OCI-M2 (cell line): Measurements from ENCODE around the gene STEAP1.
"Not testable (repeated sequence)": the region's sequence is repeated elsewhere in the genome, so short reads cannot be mapped to it uniquely, and the experiment has no call there.

Experiments used
- DNase-seq: peaks from one replicate; lab custom pipeline; 2025; ENCODE audit not compliant: unreplicated experiment; lab: John Stamatoyannopoulos, UW

Gene STEAP1

DNA sequence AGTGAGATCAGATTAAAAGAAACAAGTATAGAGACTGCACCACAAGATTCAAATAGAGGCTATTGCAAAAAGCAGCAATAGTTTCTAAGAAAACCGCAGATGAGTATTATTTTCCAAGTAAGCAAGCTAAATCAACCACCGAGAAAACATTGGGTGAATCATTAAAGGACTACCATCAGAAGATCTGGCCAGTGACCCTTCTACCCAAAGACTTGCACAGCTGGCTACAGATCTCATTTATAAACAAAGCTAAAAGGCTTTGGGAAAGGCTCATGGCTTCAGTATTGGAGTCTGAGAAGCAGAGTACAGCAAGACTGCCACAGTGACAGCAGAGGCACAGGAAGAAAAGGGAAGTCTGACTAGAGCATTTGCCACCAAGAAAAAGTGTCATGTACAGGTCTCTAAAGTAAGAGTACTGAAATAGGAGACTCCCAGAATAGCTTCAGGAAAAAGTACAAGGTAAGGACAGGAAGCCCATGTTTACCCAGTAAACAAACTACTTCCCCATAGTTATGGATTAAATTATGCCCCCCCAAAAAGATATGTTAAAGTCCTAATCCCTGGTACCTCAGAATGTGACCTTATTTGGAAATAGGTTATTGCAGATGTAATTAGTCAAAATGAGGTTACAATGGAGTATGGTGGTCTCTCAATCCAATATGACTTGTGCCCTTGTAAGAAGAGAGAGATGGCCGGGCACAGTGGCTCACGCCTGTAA lies 19.0 kb downstream of the STEAP1 start:
- no peak for DNase-seq

DNA sequence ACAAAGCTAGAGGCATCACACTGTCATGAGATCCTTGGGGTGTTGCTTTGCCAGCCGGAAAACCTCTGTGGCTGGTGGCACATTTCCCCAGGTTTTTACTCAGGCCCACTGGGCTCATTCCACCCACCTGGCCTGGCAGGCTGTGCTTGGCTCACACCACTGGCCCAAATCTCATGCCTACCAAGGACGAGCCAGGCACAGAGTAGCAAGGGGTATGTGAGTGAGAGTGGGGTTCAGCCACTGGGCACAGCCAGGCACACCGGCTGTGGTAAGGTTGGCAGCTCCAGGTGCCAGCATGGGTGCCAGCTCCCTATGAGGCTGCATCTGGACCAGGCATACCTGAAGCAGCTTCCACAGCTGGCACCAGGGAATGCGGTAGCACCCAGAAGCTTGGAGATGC lies 21.4 kb downstream of the STEAP1 start:
- DNase-seq, result no peak

DNA sequence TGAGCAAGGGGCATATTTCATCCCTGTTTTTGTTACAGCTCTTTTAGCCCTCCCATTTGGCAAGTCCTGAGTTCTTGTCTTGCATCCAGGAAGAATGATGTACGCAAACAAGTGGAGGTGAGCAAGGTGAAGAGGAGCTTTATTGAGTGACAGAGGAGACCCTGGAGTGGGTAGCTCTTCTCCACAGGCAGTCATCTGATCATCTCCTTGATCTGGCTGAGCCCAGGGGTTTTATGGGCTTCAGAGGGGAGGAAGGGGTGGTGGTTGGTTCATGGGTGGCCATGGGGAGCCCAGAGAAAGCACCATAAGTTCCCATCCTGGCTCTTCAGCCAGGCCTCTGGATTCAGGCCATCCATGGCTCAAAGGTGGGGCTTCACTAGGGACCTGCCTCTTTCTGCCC lies 21.9 kb downstream of the STEAP1 start:
- DNase-seq, result no peak

DNA sequence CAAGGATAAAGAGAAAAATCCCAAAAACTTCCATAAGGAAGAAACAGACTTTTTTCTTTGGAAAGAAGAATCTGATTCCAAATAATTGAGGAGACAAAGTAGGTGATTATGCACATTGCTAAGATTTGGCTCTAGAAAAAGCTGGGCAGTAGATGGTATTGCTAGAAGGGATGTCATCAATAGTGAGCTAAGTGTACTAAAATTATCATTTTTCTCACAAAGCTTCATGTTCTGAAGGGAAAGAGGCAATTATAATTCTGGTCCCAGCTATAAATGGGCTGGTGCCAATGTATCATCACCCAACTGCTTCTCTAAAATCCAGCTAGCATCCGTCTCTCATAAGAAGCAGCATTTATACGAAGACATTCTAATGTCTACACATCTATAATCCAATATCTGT lies 23.9 kb downstream of the STEAP1 start:
- DNase-seq, result no peak

DNA sequence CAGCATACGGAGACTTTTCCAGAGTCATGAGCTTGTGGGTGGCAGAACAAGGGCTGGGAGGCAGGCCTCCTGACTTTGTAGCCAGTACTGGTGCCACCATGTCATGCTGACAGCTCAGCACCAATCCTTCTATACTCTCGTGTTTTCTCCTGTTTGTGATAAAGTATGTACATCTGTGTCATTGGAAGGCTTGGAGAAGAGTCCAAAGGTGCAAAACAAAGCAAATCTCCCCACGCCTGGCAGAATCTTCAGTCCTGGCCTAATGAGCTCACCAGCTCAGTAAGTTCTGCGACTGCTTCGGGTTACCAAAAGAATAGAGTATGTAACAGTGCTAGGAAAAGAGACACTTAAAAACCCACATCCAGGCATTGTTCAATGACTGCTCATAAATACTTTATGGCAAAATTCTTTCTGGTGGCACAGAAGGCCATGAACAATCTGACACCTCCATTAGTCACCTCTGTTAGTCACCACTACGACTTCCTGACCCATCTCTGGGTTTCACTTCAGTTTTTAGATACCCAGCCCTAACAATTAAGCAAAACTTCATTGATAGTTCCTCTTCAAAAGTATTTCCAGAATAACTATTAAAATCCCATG lies 24.5 kb downstream of the STEAP1 start:
- DNase-seq, result no peak

DNA sequence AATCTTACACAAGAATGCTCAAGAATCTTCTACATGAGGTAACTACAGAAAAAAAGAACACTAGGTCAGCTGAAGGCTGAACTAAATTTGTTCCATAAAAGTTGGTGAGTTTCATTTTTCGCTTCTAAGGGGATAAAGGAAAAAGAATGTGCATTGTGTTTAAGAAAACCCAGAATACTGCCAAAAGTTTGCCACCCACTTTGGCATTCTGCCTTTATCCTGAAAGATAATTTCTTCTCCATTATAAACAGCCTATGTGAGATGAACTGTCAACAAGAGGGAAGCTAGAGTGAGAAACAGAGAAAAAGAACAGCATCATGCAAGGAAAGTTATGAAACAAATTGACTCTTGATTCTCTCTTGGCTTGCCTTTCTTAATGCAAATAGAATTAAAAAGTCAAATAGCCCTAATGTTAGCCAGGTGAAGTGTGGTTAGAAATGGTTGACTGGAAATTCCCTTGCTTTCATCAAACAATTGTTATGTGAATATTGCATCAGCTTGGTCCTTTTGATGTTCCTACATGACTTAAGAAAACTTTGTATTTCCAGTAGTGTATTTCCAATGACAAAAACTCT lies 25.8 kb downstream of the STEAP1 start:
- no peak for DNase-seq

DNA sequence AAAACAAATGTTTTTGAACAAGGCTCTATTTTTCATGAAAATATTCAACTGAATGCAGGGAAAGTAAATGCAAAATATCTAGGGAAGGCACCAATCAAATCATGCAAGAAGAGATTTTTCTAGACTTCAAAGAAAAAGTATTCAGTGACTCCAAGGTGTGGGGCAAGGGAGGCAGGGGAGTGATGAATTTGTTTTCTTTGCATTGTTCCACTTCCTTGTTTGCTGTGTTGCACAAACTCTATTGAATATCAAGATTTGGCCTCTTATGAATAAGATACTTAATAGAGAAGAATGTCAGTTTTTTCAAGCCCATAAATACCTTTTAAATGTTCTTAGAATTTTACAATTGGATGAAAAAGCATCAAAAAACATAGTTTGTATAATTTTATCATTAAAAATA lies 26.4 kb downstream of the STEAP1 start:
- no peak for DNase-seq

DNA sequence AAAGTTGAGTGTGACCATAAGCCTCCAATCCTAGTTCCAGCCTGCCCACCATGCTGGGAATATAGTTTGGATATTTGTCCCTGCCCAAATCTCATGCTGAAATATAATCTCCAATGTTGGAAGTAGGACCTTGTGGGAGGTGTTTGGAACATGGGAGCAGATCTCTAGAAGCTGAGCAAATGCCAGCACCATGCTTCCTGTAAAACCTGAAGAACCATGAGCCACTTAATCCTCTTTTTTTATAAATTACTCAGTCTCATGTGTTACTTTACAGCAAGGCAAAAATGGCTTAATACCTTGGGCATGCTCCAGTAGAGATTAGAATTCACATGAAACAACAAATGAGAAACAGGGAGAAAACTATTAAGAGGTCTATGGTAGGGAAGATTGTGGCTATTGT lies 27.2 kb downstream of the STEAP1 start:
- DNase-seq, result no peak

DNA sequence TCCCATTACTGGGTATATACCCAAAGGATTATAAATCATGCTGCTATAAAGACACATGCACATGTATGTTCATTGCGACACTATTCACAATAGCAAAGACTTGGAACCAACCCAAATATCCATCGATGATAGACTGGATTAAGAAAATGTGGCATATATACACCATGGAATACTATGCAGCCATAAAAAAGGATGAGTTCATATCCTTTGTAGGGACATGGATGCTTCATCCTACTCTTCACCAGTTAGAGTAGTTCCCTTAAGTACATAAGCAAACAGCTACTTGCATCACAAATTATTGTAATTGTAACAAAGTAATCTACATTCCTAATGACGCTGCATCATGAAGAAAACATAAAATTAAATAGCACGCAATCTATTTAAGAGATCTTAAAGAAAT lies 32.0 kb downstream of the STEAP1 start:
- DNase-seq, result not testable (repeated sequence)

DNA sequence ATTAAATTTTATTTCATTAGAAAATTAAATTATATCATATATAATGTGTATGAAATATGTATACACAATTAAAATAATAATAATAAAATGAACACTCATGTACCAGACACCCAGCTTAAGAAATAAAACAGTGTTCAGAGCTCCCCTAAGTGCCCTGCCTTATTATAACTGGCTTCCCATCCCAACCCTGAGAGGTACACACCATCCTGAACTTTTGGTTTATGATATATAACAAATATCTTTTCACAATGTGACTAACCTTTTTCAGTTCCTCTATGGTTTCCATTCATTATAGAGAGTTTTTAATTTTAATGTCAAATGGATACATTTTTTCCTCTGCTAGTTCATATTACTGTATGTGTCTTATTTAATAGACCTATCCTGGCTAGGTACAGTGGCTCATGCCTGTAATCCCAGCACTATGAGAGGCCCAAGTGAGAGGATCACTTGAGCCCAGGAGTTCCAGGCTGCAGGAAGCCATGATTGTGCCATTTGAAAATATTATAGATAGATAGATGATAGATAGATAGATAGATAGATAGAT lies 33.3 kb downstream of the STEAP1 start:
- DNase-seq, result no peak

DNA sequence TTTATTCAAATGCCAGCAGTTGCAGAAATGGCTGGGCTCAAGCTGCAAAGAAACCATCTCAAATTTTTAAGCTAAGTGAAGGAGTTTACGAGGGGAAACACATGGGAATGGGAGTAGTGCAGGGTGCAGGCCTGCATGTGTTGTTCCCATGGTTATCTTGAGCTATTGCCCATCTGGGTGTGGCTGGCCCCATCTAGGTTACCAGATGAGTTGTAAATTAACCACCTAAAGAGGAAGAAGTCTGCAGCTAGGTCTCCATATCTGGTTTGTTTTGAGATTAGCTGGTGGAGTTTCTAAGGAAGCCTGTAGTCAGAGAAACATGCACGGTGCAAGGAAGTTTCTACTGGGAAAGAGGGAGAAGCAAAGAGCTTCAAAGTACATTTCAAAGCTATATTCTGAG lies 34.0 kb downstream of the STEAP1 start:
- DNase-seq, result no peak

DNA sequence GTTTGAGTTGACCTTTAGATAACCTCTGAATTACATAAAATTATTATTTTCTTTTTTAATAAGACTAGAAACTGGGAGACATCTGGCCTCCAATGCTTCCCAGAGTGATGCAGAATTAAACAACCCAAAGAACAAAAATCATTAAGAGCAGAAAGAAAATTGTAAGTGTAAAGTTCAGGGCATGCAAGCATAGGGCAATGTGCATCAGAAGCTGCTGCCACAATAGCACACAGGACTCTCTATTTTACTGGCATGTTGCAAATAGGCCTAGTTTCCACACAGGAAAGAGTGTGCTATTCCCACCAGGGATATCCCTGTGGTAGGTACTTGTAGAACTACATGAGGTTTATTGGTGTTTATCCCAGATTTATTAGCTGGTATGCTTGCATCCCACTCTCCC lies 36.7 kb downstream of the STEAP1 start:
- DNase-seq, result no peak

DNA sequence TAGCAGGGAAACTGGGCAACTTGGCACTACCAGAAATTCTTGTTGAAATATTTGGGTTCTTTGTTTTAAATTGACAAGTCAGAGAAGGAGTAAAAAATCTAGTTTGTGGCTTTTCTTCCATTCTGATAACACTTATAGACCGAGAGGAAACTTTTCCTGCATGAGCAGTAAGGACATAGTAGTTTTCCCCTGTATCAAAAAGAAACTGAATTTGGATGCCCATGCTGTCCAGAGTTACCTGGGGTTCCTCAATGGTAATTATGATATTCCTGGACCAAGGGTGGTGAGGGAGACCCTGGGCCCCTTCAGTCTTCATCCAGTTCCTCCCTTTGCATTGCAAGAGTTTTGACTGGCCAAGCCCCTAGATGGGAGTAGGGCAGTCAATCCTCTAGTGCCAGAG lies 37.4 kb downstream of the STEAP1 start:
- no peak for DNase-seq

DNA sequence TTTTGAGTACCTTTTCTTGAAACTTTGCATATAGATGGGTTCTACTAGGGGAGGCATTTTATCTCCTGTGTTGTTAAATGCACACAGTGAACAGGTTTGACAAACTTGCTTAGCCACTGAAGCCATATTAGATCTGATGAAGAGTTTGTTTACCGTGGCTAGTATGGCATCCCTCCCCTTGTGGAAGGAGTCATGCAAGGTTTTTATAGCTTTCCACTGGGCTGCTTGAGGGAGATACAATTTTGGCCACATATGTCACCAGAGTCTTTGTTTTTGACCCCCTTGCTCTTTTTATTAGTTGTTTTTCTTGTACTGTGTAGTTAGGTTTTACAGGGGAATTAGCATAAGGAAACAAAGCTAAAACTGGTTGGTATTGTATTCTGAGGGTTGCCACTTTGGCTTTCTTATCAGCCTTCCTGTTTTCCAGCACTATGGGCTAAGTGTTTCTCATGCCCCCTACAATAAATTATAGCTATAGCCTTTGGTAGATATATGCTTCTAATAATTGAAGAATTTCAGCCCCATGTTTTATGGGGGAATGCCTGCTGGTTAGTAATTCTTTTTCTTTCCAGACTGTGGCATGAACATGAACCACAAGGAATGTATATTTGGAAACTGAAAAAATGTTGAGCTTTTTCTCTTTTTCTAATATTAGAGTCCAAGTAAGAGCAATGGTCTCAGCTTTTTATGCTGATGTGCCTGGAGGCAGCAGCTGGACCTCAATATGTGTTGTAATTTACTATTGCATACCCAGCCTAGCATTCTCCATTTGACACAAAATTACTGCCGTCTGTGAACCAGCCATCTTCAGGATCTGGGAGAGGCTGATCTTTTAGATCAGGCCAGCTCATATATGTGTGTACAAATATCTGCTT lies 38.8 kb downstream of the STEAP1 start:
- no peak for DNase-seq

DNA sequence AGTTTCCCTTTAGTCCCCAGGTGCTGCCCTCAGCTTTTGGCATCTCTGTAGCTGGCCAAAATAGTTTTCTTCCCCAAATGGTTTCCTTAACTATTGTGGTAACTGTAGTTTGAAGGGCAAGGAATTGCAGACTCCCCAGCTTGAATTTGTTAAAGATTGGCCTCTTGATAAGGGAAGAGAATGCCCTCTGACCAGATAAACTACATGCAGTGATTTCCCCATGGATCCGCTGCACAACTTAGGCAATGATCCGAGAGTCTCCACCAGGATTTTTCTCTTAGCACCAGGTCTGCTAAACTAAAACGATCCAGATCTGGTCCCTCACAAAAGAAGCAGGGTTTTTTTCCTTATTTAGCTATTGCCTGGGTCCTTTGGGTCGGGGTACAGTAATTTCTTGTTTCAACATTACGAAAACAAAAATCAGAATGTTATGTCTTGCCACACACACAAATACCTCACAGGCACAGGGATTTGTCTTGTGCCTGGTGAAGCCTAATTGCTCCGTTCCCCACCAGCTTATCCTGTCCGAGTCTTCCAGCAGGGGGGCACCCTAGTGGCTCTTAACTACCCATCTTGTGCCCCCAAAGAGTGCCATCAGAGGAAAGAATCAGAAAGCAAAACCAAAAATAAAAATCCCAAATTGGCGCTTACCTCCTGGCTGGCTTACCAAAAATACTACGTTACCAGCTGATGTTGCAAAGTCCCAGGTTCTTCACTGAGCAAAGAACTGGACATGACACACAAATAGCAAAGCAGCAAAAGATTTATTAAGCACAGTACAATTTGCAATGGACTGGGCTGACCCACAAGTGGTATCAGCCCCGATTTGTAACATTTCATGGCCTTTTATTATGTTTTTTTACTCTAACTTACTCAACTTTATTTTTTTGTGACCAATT lies 40.9 kb downstream of the STEAP1 start:
- DNase-seq, result no peak

DNA sequence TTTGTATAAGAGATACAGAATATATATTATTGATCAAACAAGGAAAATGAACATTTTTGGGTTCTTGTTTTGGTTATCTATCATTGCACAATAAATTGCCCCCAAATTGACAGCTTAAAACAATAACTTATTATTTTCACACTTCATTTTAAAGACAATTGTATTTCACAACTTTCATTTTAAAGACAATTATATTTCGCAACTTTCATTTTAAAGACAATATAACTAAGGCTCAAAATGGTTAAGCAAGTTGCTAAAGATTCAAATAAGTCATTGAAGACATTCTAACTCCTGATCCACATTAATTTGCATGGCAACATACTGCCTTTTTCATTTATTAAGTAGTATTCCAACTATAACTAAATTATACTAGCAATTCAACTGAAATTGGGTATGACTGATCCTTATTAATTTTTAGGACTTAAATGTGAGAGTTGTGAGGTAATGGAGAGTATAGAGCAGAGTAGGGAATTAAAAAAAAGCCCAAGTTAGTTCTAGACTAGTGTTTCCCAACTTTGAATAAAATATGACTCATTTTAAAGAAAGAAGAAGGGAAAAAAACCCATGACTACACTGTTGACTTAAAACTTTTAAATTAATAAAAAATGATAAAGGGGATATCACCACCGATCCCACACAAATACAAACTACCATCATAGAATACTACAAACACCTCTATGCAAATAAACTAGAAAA lies 47.4 kb downstream of the STEAP1 start:
- no peak for DNase-seq

DNA sequence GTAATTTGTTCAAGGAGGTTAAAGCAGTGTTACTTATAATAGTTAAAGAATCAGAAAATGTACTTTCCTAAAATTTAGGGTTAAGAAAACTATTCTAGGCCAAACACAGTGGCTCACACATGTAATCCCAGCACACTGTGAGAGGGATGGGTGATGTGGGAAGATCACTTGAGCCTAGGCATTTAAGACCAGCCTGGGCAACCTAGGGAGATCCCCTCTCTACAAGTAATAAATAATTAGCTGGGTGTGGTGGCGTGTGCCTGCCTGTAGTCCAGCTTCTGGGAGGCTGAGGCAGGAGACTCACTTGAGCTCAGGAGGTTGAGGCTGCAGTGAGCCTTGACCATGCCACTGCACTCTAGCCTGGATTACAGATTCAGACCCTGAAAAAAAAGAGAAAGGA lies 53.7 kb downstream of the STEAP1 start:
- no peak for DNase-seq

DNA sequence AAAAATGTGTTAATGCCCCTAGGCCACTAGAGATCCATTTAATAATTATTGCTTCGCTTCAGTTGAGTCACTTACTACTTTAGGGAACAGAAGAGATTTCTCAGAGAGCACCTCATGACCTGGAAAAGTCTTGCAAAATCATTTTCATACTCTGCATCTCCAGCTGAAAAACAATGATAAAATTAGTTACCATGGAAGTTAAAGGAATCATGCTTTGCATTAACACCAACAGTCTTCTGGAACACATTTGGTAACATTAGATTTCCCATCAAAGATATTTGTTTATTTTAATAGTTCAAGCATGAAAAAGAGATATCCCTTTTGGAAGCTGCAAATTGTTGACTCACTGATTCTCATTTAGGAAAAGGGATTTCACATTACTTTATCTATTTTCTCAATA lies 55.5 kb downstream of the STEAP1 start:
- DNase-seq, result no peak

DNA sequence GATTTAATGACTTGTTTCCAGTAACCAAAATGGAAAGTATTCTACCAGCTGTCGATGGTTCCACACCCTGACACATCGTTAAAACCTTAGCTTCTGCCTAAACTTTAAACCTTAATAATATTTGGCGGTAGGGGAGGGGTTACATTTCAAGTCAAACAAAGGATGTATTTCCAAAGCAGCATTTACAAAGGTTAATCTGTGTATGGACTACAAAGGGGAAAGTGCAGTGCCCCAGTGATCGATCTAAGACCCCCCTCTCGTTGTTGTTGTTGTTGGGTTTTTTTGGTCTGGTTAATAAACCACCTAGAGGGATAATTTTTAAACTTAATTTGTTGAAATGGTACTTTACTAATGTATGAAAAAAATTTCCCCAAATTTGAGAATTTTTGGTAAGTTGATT lies 56.2 kb downstream of the STEAP1 start:
- no peak for DNase-seq

DNA sequence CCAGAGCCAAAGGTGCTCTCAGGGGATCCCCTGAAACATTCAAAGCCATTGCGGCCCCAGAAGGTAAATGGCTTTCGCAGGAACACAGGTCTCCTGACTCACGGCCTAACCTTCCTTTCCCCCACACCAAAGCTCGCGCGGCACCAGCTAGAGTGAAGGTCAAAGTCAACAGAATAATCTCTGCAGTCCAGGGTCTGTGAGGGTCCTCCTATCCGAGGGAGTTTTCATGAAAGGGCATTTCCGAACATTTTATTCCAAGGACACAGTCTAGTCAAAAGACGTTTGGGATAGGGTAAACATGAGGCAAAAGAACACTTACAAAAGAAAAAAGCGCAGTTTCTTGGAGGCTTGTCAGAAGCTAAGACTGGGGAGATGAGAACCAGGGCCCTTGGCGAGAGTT lies 56.7 kb downstream of the STEAP1 start:
- DNase-seq, result no peak
